ENCODE results near the gene AGPS.
"Not testable (repeated sequence)": the region's sequence is repeated elsewhere in the genome, so short reads cannot be mapped to it uniquely, and the experiment has no call there.

AGPS gene

GRCh38 chr2:177476897-177477296, 84.3 kb downstream of the AGPS start:
- no peak for DNase-seq

- no peak for DNase-seq
These were observed 85.5 kb downstream of the AGPS start for GRCh38 chr2:177478029-177478428.

- DNase-seq, result no peak
These were observed 86.3 kb downstream of the AGPS start for GRCh38 chr2:177478907-177479306.

- no peak for DNase-seq
These were observed 89.6 kb downstream of the AGPS start for GRCh38 chr2:177482195-177482594.

- no peak for DNase-seq
These were observed 91.0 kb downstream of the AGPS start for GRCh38 chr2:177483531-177483930.

GRCh38 chr2:177484180-177484795, 91.7 kb downstream of the AGPS start:
- no peak for DNase-seq

- not testable (repeated sequence) for DNase-seq
These were observed 93.1 kb downstream of the AGPS start for GRCh38 chr2:177485657-177486056.

GRCh38 chr2:177489719-177490301, 97.2 kb downstream of the AGPS start:
- peak; percentile 75 for DNase-seq

- no peak for DNase-seq
These were observed 103.4 kb downstream of the AGPS start for GRCh38 chr2:177495945-177496344.

- peak; percentile 3 for DNase-seq
These were observed 104.3 kb downstream of the AGPS start for GRCh38 chr2:177496921-177497320.

- no peak for DNase-seq
These were observed 108.6 kb downstream of the AGPS start for GRCh38 chr2:177501186-177501585.

GRCh38 chr2:177506505-177506904, 113.9 kb downstream of the AGPS start:
- no peak for DNase-seq

- DNase-seq, result no peak
These were observed 114.4 kb downstream of the AGPS start for GRCh38 chr2:177506998-177507397.

- DNase-seq, result no peak
These were observed 124.4 kb downstream of the AGPS start for GRCh38 chr2:177516824-177517544.

GRCh38 chr2:177518754-177519153, 126.2 kb downstream of the AGPS start:
- no peak for DNase-seq

- no peak for DNase-seq
These were observed 127.1 kb downstream of the AGPS start for GRCh38 chr2:177519534-177520115.

- no peak for DNase-seq
These were observed 127.8 kb downstream of the AGPS start for GRCh38 chr2:177520324-177520723.

- no peak for DNase-seq
These were observed 131.2 kb downstream of the AGPS start for GRCh38 chr2:177523781-177524180.

GRCh38 chr2:177525351-177525924, 132.9 kb downstream of the AGPS start:
- no peak for DNase-seq

GRCh38 chr2:177528351-177528933, 135.9 kb downstream of the AGPS start:
- DNase-seq, result no peak

- peak; percentile 23 for DNase-seq
These were observed 136.6 kb downstream of the AGPS start for GRCh38 chr2:177529166-177529565.

GRCh38 chr2:177530561-177530960, 138.0 kb downstream of the AGPS start:
- DNase-seq, result peak; percentile 95

- DNase-seq, result peak; percentile 22
These were observed 139.1 kb downstream of the AGPS start for GRCh38 chr2:177531706-177532105.
